Activated T-cell treated with anti-CD3 and anti-CD28 coated beads for 48 hours (primary cell): ENCODE measurements around the gene GET3.
A peak's percentile ranks its signal among the peaks of the same experiment; 100 is the strongest.
"Not testable (repeated sequence)": the region's sequence is repeated elsewhere in the genome, so short reads cannot be mapped to it uniquely, and the experiment has no call there.

Source experiments
- DNase-seq: peaks from one replicate; pipeline ENCODE4 v3.0.0-alpha.2; 2020; ENCODE audit warnings: low read depth

Gene GET3

DNA sequence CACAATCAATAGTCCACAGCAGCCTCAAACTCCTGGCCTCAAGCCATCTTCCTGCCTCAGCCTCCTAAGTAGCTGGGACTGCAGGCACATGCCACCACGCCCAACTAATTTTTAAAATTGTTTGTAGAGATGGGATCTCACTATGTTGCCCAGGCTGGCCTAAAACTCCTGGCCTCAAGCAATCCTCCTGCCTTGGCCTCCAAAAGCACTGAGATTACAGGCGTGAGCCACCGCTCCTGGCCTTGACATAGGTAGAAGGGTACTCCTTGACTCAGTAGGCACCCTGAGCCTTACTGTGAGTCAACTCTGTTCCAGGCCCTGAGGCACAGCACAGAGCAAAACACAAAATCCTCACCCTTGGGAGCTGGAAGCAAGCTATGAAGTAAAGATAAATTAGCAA lies 21.4 kb upstream of the GET3 start:
- no peak for DNase-seq

DNA sequence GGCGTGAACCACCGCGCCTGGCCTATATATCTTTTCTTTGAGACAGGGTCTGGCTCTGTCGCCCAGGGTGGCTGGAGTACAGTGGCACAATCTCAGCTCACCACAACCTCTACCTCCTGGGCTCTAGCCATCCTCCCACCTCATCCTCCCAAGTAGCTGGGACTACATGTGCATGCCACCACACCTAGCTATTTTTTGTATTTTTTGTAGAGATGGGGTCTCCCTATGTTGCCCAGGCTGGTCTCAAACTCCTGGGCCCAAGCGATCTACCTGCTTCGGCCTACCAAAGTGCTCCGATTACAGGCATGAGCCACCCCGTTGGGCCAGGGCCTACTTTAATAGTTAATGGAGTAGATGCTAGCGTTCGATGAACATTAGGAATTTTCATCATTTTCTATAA lies 17.0 kb upstream of the GET3 start:
- DNase-seq = no peak

DNA sequence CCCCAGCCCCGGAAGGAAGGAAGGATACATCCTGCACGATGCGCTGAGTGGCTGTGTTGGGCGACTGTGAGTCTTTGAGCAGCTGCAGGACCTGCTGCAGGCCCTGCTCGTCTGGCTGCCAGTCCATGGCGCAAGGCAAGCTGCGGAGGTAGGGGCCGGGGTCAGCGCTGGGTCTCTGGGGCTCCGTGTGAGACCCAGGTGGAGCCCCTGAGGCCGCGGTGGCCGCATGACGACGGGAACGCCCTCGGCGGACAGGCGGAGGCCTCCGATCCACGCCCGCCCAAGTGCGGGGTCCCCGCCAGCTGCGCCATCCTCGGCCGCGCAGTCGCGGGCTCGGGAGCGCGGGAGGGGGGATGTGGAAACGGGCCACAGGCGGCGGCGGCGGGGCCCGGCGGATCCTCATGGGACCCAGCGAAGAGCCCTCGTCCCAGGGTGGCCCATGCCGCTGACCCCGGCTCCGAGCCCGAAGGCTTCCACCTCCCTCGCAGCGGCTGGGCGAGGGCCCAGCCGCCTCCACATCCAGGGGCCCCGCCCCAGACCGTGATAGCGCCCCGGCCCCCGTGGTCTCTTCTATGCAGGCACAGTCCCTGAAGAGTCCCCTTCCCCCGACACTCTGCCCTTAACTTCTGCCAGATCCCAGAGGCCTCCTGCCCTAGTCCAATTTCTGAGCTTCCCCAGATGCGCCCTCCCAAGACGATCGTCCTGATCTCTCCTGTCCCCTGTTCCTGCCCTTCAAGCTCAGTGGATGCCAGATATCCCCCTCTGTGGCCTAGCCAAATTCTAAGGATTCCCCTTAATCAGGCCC lies 16.2 kb upstream of the GET3 start:
- DNase-seq = no peak

DNA sequence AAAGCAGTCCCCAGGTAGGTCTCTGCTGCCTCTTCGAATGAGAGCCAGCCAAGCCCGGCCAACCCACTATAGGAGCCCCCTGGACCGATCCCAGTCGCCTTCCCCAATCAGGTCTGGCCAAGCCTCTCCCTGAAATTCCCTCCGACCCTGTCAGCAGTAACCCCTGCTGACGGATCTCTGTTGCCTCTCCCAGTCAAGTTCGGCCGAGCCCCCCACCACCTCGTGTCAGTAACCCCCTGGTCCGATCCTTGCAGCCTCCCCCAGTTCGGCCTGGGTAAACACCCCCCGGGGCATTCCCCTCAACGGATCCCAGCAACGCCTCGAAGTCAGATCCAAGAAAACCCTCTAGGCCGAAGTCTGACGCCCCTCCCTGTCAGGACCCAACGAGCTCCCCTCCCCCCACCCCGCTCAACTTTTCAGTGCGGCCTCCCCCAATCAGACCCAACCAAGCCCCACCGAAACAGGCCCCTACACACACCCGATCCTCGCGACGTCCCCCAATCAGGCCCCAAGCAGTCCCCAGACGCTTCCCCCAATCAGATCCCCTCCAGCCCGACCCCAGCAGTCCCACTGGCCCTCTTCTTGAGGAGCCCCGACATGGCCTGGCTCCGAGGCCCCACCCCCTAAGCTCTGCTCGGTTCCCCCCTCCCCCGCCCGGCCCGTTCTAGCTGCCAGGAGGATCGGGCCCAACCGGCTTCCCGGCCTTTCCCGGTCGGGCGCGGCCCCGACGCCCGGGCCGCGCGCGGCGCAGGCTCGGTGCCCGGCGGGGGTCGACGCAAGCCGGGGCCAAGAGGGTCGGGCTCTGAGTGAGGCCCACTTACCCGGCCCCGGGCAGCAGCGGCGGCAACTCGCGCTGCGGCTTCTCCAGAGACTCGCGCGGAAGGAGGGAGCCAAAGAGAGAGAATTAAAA lies 15.4 kb upstream of the GET3 start:
- DNase-seq = peak; percentile 51

DNA sequence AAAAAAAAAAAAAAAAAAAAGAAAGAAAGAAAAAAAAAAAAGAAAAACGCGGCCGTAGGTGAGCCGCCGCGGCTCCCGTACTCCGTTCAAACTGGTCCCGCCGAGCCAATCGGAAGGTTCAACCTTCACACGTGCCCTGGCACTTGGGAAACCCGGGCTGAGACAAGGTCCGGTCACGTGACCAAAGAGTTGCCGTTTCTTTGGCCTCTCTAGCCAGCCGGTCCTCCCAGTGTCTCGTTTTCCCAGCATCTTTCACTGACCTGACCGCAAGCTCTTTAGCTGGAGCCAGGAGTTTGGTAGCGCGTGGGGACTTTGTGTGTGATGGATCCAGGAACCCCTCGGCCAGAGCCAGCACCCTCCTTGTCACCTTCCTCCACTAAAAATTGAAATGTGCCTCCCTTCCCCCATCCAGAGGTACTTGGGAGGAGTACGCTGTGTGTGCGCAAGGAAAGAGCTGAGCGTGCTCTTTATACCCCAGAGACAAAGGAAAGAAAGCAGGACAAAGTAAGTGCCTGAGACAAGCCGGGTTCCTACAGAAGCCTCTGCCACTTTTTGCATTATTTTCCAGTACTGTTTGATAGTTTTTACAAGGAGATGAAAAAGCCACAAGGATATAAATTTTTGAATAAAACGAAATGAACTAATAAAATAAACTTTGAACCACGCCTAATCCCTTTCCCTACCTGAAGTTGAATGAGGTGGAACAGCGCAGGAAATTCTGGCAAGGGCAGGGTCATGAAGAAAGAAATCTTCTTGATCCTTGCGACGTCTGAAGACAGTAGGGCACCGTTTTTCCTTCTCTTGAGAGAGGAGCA lies 14.5 kb upstream of the GET3 start:
- DNase-seq = peak; percentile 85

DNA sequence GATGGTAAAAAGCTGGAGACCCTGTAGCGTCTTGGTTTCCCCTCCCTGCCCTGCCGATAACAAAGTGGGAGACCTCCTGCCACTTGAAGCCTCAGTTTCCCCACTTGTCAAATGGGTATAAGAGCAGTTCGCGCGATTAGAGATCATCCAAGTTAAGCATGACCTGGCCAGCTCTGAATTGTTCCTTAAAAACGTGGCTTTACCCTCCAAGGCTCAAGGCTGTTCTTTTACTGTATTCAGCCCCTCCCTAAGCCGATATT lies 14.0 kb upstream of the GET3 start:
- no peak for DNase-seq

DNA sequence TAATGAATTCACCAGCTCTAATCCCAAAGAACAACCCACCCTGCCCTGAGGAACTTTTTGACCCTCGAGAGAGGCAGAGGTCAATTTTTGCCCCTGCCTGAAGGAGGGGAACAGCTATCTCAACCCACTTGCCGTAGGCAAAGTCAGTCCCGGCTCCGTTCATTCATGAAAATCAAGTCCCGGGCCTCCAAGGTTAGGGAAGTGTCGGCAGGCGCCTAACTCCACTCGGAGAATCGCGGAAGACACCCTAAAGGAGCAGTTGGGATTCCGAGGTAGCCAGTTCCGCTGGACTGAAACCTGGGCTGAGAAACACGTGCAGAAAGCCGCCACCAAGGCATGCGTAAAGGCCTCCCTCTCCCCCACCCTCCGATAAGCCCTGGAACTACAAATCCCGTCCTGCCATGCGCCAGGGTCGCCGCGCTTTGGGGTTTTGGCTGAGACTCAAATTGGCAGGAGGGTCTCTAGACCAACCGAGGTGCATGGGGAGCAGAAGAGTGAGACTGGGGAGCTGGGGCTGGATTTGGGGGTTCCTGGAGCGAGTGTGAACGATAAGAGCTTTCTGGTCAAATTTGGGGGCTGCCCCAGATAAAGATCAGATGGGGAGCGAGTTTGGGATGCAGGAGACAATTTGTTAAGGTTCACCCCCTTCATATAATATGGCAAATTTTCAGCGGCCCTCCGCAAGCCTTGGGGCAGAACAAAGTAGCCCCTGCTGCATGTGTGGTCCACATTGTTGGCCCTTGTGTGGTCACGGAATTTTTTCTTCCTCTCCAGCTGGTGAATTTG lies 13.5 kb upstream of the GET3 start, which contains the start of gene TNPO2:
Gene TNPO2, minus strand, starts transcription at position 292 of the 786 bp plus-strand sequence. CDS start 2,955 bp downstream, outside the sequence.
- peak; percentile 69 for DNase-seq

DNA sequence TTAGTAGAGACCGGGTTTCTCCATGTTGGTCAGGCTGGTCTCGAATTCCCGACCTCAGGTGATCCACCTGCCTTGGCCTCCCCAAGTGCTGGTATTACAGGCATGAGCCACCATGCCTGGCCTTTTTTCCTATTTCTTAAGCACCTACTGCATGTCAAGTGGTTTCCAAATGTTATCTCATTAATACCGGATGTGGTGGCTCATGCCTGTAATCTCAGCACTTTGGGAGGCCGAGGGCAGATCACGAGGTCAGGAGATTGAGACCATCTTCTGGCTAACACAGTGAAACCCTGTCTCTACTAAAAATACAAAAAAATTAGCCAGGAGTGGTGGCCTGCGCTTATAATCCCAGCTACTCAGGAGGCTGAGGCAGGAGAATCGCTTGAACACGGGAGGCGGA lies 11.7 kb upstream of the GET3 start:
- not testable (repeated sequence) for DNase-seq

DNA sequence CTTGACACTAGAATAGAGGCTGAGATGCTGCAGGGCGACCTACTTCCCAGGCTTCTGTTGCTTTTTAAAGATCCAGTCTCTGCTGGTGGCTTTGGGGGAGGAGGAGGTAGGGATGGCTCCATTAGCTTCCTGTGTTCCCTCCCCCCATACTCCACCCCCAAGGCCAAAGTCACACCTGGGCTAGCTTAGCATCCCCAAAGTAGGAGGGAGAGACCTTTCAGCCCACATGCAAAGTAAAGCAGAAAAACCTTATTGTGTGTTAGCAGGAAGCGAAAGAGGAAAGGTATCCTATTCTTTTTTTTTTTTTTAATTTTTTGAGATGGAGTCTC lies 10.3 kb upstream of the GET3 start:
- DNase-seq = no peak

DNA sequence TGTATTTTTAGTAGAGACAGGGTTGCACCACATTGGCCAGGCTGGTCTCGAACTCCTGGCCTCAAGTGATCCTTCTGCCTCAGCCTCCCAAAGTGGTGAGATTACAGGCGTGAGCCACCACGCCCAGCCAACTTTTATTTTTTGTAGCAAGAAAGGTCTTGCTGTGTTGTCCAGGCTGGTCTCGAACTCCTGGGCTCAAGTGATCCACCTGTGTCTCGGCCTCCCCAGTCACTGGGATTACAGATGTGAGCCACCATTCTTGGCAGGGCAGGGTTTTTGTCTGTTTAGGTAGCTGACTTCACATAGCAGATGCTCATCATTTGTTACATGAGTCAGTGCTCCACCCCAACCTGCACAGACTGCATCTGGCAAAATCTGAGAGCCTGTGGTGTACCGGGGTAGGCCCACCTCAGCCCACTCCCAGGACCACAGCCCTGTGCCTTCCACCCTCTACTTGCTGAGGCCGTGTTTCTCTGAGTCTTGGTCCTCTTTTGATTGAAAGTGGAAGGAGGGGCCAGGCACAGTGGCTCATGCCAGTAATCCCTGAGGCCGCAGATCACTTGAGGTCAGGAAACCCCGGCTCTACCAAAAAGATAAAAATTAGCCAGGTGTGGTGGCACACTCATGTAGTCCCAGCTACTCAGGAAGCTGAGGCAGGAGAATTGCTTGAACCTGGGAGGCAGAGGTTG lies 9.4 kb upstream of the GET3 start:
- DNase-seq = no peak

DNA sequence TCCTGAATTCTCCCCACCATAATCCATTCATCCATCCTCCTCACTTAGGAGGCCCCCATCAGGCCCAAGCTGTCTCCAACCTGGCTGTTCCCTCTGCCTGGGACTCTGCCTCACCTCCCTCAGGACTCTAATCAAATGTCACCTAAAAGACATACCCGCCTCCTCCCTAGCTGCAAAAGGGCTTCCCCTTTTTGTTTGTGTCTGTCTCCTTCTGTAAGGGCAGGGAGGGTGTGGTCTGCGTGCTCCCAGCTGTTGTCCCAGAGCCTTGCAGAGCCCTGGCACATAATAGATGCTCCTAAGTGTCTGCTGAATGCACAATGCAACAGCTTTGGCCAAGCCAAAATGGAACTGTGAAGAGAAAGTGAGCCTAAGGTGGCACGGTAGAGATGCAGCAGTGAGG lies 7.2 kb upstream of the GET3 start:
- DNase-seq = no peak

DNA sequence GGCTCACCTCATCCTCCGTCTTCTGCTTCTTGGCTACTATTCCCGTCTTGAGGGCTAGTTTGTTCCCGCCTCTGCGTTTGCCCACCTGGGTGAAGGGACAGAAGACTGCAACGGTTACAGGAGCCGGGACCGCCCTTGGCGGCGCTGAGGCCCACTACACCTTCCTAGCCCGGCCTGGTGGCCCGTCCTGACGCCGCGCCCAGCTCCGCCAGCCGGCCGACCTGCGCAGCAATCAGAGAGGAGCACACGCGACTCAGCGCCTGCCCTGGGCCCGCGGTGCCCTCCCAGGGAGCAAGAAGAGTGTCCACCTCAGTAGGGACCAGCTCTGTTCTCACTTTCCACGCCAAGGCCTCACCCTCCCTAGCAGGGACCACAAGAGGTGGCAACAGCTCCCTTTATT lies 6.0 kb upstream of the GET3 start:
- DNase-seq = no peak

DNA sequence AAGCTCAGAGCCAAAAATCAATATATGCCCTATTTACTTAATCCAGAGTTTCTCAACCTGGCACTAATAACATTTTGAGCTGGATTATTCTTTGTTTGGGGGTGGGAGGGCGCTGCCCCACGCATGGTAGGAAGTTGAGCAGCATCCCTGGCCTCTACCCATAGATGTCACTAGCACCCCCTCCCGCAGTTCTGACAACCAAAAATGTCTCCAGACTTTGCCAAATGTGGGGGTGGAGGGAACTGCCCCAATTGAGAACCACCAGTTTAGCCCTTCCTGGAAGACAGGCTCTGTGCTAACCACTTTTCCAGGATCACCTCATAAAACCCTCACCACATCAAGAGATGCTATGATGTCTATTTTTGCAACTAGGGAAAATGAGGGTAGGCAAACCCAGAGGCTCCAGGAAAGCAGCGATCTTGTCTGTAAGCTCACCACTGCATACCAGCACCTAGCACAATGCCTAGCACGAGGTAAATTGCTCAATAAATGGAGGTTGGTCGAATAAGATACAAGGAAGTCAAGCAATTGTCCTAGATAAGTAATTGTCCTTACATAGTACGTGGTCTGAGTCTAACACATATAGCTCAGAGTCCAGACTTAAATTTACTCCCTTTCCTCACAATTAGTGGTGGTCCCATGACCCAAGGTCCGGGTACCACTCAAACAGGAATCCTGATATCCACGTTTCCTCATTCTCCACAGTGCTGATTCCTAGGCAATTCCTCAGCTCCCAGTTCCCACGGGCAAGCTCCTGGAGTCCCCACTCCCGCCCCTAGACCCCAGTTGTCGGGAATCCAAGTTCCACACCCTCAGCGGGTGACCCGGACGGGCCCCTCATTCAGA lies 3.7 kb upstream of the GET3 start:
- DNase-seq = peak; percentile 43

DNA sequence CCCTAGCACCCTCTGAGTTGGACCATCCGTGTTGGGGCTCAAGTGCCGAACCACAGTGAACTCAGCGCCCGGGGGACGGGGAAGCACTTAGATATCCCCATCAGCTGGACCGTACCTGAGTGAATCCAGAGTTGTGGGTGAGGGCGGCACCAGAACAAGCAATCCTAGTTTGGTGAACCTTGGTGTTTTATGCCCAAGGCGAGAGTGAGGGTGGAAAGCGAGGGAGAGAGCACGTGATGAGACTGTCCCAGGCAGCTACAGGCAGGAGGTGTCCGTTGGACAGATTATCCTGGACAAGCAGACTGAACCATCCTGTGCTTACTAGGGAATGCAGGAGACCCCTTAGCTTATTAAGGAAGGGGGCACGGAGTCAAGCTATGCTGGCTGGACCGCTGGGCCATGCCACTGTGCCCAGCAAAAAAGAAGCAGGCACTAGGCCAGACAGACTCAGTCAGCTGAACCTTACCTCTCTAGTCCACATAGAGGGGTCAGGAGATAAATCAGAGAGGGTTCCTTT lies 596 bp downstream of the GET3 start:
- no peak for DNase-seq

DNA sequence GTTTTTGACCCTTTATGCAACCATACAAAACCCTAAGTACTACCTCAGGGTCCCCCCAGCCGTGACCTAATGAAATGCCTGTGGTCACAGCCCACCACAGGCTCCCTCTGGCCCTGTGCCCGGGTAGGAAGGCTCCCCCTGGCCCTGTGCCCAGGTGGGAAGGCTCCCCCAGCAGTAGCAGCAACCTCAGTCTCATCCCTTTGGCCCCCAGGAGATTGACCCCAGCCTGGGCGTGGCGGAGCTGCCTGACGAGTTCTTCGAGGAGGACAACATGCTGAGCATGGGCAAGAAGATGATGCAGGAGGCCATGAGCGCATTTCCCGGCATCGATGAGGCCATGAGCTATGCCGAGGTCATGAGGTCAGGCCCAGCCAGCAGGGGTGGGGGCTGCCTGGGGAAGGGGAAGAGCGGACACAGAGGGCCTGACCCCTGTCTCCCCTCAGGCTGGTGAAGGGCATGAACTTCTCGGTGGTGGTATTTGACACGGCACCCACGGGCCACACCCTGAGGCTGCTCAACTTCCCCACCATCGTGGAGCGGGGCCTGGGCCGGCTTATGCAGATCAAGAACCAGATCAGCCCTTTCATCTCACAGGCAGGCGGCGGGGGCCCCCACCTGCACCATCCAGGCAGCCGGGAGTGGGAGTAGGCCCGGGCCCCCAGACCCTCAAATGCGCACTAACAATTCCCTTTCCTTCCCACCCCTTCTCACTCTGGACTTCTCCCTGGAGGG lies 8.0 kb downstream of the GET3 start:
- DNase-seq = no peak

DNA sequence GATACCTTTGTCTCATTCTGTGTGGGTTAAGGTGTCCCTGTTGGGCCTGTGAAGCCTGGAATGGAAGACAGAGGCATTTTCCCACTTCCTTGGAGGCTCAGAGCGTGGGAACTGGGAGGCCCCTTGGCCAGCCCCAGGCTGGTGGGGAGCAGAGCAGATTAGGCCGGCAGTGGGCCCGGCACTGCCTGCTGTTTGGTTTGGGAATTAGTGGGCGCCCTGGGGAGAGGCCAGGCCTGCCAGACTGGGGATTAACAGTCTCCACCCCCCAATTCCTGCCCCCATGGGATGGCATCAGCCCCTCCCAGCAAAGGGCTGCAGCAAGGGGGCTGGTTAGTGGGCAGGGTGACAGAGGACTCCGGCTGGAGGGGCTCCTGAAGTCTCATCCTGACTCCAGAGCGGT lies 11.2 kb downstream of the GET3 start:
- no peak for DNase-seq

DNA sequence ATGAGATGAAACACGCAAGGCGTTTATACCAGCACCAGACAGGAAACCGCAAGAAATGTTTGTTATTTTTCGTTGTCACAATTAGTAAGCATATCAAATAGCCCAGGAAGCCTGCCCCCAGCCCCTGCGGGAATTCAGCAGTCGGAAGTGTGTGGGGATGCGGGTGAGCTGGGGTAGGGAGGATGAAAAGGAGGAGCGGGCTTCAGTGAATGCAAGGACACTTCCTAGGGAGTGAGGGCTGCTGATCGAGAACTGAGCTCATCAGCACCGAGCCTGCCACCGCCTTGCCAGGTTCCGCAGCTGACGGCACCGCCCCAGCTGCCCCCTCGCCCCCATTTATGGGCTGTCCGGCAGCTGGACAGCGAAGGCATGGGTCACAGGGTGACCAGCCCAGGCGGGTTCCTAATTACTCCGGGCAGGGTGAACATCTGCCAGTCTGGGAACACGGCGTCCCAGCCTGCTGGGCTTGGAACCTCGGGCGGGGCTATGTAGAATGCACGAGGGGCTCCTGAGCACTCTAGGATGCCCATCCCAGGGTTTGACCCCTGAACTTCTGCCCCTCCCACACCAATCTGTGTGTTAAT lies 12.7 kb downstream of the GET3 start:
- no peak for DNase-seq

DNA sequence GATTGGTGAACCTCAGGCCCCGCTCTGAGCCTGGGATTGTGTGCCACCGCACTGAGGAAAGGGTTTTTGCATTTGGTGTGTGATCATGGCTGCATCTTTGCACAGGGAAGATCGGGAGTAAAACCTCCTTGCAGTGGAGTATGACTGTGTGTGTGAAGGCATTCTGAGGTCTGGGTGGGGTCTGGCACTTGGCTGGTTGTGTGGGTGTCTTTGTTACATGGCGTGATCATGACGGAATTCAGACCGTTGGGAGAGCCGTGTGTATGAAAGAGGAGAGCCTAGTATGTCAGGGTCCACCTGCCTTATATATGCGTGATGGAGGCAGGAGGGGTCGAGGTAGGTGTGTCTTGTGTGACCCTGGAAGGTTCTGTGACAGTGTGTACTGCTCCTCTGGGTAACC lies 13.6 kb downstream of the GET3 start:
- DNase-seq = no peak

DNA sequence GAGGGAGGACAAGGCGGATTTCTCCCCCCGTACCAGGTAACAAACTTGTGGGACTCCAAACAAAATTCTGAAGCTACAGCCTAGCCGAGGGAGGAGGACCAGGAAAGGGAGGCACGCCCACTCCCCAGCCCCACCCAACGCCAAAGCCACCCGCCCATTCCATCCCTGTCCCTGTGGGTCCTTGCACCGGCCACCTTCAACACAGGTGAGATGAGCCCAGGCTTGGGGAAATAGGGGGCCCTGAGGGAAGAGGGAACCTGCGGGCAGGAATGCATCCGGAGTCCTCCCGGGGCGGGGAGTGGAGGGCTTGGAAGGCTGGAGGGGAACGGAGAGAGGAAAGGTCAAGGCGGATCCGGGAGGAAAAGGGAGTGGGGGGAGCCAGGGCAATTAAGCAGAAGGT lies 14.3 kb downstream of the GET3 start, which contains the start of gene BEST2:
Gene BEST2, plus strand, starts transcription at position 157 of the 400 bp plus-strand sequence. CDS start 802 bp downstream, outside the sequence.
- DNase-seq = no peak
